ENCODE measurements around the gene KRT28.

The KRT28 gene

DNA sequence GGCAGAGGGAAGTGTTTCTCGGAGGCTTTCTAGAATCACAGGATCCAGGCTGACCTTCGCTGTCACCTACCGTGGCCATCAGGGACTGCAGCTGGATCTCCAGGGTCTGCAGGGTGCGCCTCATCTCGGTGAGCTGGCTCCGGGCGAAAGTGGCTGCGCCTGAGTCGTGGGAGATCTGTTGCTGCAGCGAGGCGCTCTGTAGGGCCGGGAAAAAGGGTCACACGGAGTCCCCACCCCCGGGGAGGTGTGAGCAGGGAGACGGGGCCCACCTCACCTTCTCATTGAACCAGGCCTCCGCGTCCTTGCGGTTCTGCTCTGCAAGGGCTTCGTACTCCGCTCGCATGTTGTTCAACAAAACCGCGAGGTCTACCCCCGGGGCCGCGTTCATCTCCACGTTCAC, 2.9 kb downstream of the KRT28 start:
- H3K36me3 ChIP-seq (ENCODE audit: control insufficient read depth in 2 of 2, insufficient read depth in 1 of 2, low read length in 2 of 2), result no peaks in the 10 kb centered on the region
- POLR2A ChIA-PET, result no interaction called here
- H3K27ac ChIP-seq (ENCODE audit: extremely low read depth, low read depth, low read length), result no peak overlapping the region
- CTCF ChIA-PET, result interaction anchor here (0.5 to 1.0 kb wide), 2 partner anchors 104 to 181 kb away, joined by 3 to 5 read pairs; no protein-coding TSS in a partner anchor
- H3K4me3 ChIP-seq (ENCODE audit: low read depth, low read length), result no peak overlapping the region
- H3K4me1 ChIP-seq (ENCODE audit: control insufficient read depth, insufficient read depth, low read length), result no peaks in the 10 kb centered on the region
- H3K9me3 ChIP-seq (ENCODE audit: control insufficient read depth, insufficient read depth, low read depth, low read length), result no peaks in the 10 kb centered on the region
- TF ChIP-seq TRIM28 (IDR thresholded peaks at IDR 0.05; ENCODE audit: borderline replicate concordance, low read length) (no peak), ZNF391 (tag by site-specific recombination; IDR thresholded peaks at IDR 0.05; ENCODE audit: borderline replicate concordance, low read depth) (no peak), ZNF114 (tag by site-specific recombination; IDR thresholded peaks at IDR 0.05) (no peak)

DNA sequence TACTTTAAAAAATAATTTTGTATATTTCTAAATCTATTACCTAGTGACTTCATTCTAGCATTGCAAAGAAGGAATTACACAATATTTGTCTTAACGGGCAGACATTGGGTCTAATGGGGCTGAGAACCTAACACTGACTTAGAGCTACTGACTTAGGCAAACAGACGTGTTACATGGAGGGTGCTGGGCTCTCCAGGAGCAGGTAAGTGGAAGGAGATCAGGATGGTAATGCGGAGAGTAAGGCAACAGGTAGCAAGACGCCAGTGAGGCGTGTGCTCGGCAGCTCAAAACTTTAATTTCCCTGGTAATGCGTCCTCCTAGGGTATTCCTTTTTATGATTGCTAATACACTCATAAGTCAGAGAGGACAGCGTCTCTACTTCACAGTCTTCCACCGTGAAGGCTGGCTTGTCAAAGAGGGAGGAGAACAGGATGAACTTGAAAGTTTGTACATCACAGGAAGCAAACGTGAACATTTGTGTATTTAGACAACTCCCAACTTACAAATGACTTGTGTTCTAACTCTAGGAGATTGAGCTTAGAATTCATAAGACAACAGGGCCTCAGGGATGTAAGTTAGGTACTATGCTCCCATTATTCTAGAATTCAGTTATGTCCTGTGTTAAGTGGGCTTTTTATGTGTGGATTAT, 4.6 kb downstream of the KRT28 start:
- Histone ChIP-seq H3K4me1 (ENCODE audit: control insufficient read depth, insufficient read depth, low read length) (no peaks in the 10 kb centered on the region), H3K36me3 (ENCODE audit: control insufficient read depth in 2 of 2, insufficient read depth in 1 of 2, low read length in 2 of 2) (no peaks in the 10 kb centered on the region), H3K9me3 (ENCODE audit: control insufficient read depth, insufficient read depth, low read depth, low read length) (no peaks in the 10 kb centered on the region), H3K27ac (ENCODE audit: extremely low read depth, low read depth, low read length) (no peak overlapping the region), H3K4me3 (ENCODE audit: low read depth, low read length) (no peak overlapping the region)
- TF ChIP-seq ZFP37 (tag by site-specific recombination; IDR thresholded peaks at IDR 0.05), result no peak
- TF ChIP-seq SCRT2 (tag by site-specific recombination; IDR thresholded peaks at IDR 0.05), result peak; percentile 59
- TF ChIP-seq, protein P1, sequence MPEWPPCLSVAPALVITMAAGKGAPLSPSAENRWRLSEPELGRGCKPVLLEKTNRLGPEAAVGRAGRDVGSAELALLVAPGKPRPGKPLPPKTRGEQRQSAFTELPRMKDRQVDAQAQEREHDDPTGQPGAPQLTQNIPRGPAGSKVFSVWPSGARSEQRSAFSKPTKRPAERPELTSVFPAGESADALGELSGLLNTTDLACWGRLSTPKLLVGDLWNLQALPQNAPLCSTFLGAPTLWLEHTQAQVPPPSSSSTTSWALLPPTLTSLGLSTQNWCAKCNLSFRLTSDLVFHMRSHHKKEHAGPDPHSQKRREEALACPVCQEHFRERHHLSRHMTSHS (tag by site-specific recombination; IDR thresholded peaks at IDR 0.05), result no peak
- no peak for TF ChIP-seq ZNF2 (tag by site-specific recombination; IDR thresholded peaks at IDR 0.05)
- no peak for TF ChIP-seq ZNF654 (tag by site-specific recombination; IDR thresholded peaks at IDR 0.05; ENCODE audit: low read depth)
- ChIA-PET POLR2A (no interaction called here), CTCF (interaction anchor here (0.6 to 1.5 kb wide), 6 partner anchors 175 to 868 kb away, joined by 3 to 5 read pairs (median 3); no protein-coding TSS in a partner anchor)

DNA sequence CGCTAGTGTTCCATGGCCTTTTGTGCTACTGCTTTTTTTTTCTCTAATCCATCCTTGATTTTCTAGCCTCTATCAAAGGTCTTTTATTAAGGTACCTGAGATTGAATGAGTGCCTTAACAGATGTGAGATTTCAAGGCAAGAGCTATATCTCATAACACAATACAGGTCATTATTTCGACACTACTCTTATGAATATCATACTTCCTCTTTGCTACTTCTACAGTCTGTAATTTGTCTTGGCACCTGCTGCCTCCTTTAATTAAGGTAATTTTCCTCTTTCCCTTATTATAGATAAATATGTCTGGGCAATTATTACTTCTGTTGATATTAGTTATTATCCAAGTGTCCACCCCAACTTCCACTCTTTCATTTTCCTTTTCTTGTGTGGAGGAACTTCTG, 5.3 kb downstream of the KRT28 start:
- Histone ChIP-seq H3K4me3 (ENCODE audit: low read depth, low read length) (no peak overlapping the region), H3K9me3 (ENCODE audit: control insufficient read depth, insufficient read depth, low read depth, low read length) (no peaks in the 10 kb centered on the region), H3K27ac (ENCODE audit: extremely low read depth, low read depth, low read length) (no peak overlapping the region), H3K4me1 (ENCODE audit: control insufficient read depth, insufficient read depth, low read length) (no peaks in the 10 kb centered on the region), H3K36me3 (ENCODE audit: control insufficient read depth in 2 of 2, insufficient read depth in 1 of 2, low read length in 2 of 2) (no peaks in the 10 kb centered on the region)
- CTCF ChIA-PET, result interaction anchor here (0.8 to 1.5 kb wide), 3 partner anchors 175 to 754 kb away, joined by 3 to 4 read pairs (median 3); no protein-coding TSS in a partner anchor
- POLR2A ChIA-PET, result no interaction called here
- TF ChIP-seq ZFP3 (tag by site-specific recombination; IDR thresholded peaks at IDR 0.05; ENCODE audit: low read depth) (no peak), ZFP69B (tag by site-specific recombination; IDR thresholded peaks at IDR 0.05) (no peak), ZNF623 (tag by site-specific recombination; IDR thresholded peaks at IDR 0.05) (no peak), ZNF707 (tag by site-specific recombination; IDR thresholded peaks at IDR 0.05) (no peak), KLF7 (tag by site-specific recombination; IDR thresholded peaks at IDR 0.05; ENCODE audit: borderline replicate concordance) (no peak)
- TF ChIP-seq, protein P2, sequence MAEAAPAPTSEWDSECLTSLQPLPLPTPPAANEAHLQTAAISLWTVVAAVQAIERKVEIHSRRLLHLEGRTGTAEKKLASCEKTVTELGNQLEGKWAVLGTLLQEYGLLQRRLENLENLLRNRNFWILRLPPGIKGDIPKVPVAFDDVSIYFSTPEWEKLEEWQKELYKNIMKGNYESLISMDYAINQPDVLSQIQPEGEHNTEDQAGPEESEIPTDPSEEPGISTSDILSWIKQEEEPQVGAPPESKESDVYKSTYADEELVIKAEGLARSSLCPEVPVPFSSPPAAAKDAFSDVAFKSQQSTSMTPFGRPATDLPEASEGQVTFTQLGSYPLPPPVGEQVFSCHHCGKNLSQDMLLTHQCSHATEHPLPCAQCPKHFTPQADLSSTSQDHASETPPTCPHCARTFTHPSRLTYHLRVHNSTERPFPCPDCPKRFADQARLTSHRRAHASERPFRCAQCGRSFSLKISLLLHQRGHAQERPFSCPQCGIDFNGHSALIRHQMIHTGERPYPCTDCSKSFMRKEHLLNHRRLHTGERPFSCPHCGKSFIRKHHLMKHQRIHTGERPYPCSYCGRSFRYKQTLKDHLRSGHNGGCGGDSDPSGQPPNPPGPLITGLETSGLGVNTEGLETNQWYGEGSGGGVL (tag by site-specific recombination; IDR thresholded peaks at IDR 0.05), result no peak
- TF ChIP-seq, protein P3, sequence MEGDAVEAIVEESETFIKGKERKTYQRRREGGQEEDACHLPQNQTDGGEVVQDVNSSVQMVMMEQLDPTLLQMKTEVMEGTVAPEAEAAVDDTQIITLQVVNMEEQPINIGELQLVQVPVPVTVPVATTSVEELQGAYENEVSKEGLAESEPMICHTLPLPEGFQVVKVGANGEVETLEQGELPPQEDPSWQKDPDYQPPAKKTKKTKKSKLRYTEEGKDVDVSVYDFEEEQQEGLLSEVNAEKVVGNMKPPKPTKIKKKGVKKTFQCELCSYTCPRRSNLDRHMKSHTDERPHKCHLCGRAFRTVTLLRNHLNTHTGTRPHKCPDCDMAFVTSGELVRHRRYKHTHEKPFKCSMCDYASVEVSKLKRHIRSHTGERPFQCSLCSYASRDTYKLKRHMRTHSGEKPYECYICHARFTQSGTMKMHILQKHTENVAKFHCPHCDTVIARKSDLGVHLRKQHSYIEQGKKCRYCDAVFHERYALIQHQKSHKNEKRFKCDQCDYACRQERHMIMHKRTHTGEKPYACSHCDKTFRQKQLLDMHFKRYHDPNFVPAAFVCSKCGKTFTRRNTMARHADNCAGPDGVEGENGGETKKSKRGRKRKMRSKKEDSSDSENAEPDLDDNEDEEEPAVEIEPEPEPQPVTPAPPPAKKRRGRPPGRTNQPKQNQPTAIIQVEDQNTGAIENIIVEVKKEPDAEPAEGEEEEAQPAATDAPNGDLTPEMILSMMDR (tag by site-specific recombination; IDR thresholded peaks at IDR 0.05), result no peak
- TF ChIP-seq, protein P4, sequence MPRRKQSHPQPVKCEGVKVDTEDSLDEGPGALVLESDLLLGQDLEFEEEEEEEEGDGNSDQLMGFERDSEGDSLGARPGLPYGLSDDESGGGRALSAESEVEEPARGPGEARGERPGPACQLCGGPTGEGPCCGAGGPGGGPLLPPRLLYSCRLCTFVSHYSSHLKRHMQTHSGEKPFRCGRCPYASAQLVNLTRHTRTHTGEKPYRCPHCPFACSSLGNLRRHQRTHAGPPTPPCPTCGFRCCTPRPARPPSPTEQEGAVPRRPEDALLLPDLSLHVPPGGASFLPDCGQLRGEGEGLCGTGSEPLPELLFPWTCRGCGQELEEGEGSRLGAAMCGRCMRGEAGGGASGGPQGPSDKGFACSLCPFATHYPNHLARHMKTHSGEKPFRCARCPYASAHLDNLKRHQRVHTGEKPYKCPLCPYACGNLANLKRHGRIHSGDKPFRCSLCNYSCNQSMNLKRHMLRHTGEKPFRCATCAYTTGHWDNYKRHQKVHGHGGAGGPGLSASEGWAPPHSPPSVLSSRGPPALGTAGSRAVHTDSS (tag by site-specific recombination; IDR thresholded peaks at IDR 0.05), result no peak
